Esophagus muscularis mucosa (tissue), 3 donors: ENCODE measurements around the gene MAP9.

Experiments
- CTCF ChIP-seq, 3 experiments: fragments of 200-600 bp in 2 of 3; fragments of 450-650 bp in 1 of 3; sonication (generic) in 2 of 3; IDR thresholded peaks; one replicate each; pipeline ENCODE4 v1.5.1; 2017 to 2019; ENCODE audit warnings: antibody characterized with exemption in 3 of 3, mild to moderate bottlenecking in 2 of 3, moderate library complexity in 1 of 3
- POLR2A ChIP-seq: fragments of 450-650 bp; IDR thresholded peaks from one replicate; pipeline ENCODE4 v1.6.1; 2017; ENCODE audit warnings: antibody characterized with exemption, moderate library complexity, mild to moderate bottlenecking, low read depth
- POLR2AphosphoS5 ChIP-seq, 2 donors: sonication (generic); formaldehyde crosslinking; IDR thresholded peaks; one replicate each; pipeline ENCODE4 v1.6.1; 2017; ENCODE audit warnings: antibody characterized with exemption in 2 of 2

GRCh38 chr4:155419266-155419665 is 42.5 kb upstream of the MAP9 start:
- no peak for TF ChIP-seq POLR2AphosphoS5 (IDR thresholded peaks at IDR 0.05)
- no peak for TF ChIP-seq CTCF (IDR thresholded peaks at IDR 0.05)
- no peak for TF ChIP-seq POLR2A
